Lung microvascular endothelial cell (primary cell): Measurements from ENCODE around the gene TRA2B. TPM values are rescaled to one million over a fixed set of nuclear protein-coding genes. Genes with fewer than 3 reads are reported as not detected.
"Not testable (repeated sequence)": the region's sequence is repeated elsewhere in the genome, so short reads cannot be mapped to it uniquely, and the experiment has no call there.

Experiments used
- DNase-seq, 2 donors: peaks; one replicate each; pipeline versions ENCODE4 v3.0.0 to v3.0.0-alpha.2; 2010; ENCODE audit warnings: low read depth in 2 of 2
- total RNA-seq: library from RNA; depleted of rRNA; stranded (reverse); fragments of >200 nt; gene quantifications from 2 replicates; pipeline ENCODE4 v1.2.1, GENCODE V29; 2014

TRA2B gene
- total RNA-seq, 1 donor from 2014 or later, result 121 TPM

GRCh38 chr3:185928496-185928895 lies 9.3 kb downstream of the TRA2B start:
- DNase-seq, result no peak

DNA sequence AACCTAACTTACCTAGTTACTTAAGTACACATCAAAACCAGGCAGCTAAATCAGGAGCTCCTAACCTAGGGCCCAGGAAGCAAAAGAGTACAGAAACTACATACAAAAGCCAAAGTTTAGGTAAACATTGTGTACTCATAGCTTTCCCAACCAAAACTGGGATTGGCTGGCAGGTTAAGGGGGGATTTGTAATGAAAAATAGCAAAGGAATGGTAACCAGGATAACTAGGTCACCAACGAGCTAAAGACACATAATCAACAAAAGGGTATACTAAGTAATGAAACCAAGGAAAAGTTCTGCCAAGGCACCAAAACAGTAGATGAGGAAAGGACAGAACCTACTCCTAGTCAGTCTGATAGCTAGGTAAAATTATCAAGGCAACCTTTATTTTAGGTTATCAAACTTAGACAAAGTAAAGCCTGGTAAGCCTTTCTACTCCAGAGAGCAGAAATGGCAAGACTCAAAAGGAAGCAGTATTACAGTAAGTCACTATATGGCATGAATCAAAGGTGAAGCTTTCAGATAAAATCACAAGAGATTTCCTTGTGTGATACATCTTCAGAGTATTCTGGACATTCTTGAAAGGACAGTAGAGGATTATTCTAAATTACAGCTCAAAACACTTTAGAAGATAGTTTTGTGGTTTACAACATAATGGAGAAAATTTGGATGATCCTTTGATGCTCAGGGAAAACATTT lies 10.2 kb downstream of the TRA2B start:
- no peak for DNase-seq

DNA sequence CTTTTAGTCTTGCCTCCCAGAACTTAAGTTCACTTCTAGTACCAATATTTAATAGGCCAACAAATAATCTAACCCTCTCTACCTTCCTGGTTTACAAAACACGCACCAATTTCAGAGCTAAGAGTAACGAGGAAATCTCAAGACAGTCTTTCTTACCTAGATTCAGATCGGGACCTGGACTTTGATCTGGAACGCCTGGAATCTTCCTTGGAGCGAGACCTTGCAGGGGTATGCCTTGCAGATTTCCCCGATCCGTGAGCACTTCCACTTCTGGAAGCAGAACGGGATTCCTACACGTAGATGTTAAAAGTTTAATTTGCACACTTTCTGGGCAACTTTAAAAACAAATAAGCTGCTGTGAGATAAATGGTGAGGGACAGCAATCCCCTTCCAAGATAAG lies 11.4 kb downstream of the TRA2B start:
- no peak for DNase-seq

- DNase-seq, result no peak
These were observed 12.5 kb downstream of the TRA2B start for GRCh38 chr3:185925353-185925752.

DNA sequence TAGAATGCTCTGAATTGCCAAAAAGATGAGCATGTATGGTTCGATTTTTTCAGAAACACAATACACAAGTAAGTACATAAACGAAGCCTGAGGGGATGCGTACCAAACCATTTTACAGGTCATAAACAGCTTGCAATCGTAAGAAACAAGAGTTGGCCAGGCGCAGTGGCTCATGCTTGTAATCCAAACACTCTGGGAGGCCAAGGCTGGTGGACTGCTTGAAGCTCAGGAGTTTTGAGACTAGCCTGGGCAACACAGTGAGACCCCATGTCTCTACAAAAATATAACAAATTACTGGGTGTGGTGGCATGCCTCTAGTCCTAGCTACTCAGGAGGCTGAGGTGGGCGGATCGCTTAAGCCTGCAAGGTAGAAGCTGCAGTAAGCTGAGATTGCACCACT lies 13.4 kb downstream of the TRA2B start:
- no peak for DNase-seq

DNA sequence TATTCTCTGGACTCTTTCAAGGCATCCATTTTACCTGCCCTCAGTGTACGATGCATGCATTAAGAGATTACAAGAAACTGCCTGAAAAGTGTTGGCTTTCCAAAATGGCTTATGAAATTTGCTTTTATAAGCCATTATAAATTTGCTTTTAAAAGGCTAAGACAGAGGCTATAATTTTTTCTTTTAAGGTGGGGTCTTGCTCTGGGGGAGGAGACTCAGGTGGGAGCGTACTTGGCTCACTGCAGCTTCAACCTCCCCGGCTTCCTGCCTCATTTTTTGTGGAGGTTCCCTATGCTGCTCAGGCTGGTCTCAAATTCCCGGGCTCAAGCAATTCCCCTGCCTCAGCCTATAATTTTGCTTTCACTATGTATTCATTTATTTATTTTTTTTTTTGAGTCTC lies 17.6 kb downstream of the TRA2B start:
- DNase-seq, result no peak

GRCh38 chr3:185916042-185916833 lies 21.6 kb downstream of the TRA2B start:
- no peak for DNase-seq

DNA sequence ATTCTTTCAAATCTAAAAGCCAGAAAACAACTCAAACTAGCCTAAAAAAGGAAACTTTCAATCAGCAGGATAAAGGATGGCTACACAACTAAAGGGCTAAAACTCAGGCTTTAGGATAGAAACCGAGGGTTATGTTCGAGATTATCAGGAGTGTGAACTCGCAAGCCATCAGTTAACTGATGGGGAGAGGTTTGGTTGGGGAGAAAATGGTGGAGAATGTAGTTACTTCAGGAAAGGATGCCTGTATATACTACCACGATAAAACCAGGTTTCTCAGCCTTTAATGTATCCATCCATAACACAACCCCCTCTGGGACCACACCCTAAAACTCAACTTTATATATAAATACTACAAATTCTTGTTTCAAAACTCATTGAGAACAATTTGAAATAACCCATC lies 22.2 kb downstream of the TRA2B start:
- no peak for DNase-seq

DNA sequence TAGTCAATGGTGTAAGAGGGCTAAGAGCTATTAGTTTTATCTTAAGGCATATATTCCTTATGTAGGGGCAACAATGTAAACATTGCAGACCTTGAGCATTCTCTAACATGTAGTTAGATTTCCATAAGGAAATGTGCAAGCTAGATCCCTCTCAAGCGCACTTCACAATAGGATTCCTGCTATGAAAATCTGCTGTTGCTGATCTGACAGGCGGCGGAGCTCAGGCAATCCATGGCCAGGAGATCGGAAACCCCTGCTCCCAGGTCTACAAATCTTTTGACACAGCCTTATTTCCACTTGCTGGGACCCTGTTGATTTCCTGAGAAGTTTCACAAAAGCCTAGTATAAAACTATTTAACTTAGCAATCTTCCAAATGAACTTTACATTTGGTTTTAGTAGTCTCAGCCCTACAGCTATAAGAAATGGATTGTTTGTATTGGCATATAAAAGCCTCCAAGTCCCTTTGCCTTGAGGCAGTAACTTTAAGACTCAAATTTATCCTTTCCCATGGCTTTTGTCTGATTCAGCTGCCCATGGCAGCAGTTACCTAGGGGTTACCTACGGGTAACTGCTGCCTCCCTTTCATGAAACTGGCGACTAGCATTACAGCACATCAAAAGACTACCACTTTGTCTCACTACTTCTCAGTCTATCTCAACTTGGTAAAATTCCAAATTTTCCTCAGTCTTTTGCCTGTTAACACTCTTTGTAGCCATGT lies 22.7 kb downstream of the TRA2B start:
- no peak for DNase-seq

DNA sequence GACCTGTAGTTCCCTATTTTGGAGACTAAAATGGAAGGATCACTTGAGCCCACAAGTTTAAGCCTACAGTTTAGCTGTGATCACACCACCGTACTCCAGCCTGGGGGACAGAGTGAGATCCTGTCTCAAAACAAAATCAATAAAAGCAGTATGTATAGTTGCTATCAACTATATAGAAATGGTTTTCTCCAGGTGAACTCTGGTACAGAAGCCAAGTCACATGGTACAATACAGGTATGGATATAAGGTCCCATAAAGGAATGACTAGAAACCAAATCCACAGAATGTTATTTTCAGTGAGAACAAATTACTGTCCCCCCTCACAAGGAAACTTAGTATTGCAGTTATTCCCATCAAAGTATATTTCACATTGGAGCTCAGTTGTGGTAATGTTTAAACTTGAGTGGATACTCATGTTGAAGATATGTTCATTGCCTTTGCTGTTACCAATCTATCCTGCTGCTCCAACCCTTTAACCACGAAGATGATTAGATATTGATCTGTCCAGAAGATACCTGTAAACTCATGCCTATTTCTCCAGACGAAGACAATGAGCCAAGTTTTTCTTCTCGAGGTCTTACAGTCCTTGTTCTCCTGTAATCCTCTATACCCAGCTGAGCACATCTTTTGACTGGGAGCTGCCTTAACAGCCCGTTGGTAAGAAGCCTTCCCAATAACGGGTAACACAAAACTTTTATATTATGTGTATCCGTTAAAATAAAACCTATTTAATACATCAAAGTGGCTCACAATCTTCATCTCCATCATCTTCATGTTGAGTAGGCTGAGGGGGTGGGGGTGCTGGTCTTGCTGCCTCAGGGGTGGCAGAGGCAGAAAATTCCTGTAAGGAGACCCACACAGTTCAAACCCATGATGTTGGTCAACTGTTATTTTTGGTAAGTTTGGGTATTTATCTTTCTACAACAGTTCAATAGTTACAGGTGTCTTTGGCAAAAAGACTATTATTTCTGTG lies 24.6 kb downstream of the TRA2B start:
- no peak for DNase-seq

- no peak for DNase-seq
These were observed 25.3 kb downstream of the TRA2B start for GRCh38 chr3:185912512-185912911.

DNA sequence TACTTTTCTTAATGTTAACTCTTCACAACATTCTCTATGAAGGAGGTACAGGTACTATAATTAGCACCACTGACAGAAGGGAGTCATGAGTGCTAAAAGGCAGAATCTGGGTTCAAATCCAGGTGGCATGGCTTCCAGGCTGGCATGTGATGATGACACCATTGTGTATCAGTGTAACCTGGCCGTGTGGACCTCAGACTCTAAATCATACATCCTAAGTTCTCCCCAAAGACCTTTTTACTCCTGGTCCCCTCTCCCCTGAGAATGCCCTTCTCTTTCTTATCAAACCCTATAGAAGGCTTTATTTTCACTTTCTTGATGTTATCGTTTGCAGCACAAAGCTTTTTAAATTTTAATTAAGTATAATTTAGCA lies 26.8 kb downstream of the TRA2B start:
- not testable (repeated sequence) for DNase-seq

GRCh38 chr3:185910322-185911075 lies 27.3 kb downstream of the TRA2B start:
- not testable (repeated sequence) for DNase-seq

- DNase-seq, result not testable (repeated sequence)
These were observed 27.9 kb downstream of the TRA2B start for GRCh38 chr3:185909913-185910312.

GRCh38 chr3:185900228-185900627 lies 37.6 kb downstream of the TRA2B start:
- DNase-seq, result peak; percentile 67 to 95

GRCh38 chr3:185896636-185897035 lies 41.2 kb downstream of the TRA2B start:
- DNase-seq, result no peak

GRCh38 chr3:185887066-185887465 lies 50.7 kb downstream of the TRA2B start:
- no peak for DNase-seq

GRCh38 chr3:185884641-185885040 lies 53.2 kb downstream of the TRA2B start:
- DNase-seq, result no peak

GRCh38 chr3:185881926-185882325 lies 55.9 kb downstream of the TRA2B start:
- DNase-seq, result no peak

DNA sequence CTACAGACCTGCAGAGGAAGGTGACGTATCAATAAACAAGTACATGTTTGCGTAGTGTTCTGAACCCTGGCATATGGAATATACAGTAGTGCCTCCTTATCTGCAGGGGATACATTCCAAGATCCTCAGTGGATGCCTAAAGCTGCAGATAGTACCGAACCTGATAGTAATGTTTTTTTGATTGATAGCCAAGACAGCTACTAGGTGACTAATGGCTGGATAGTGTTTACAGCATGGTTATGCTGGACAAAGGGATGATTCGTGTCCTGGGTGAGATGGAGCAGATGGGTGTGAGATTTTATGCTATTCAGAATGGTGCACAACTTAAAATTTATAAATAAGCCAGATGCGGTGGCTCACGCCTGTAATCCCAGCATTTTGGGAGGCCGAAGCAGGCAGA lies 57.2 kb downstream of the TRA2B start:
- DNase-seq, result no peak

- DNase-seq, result no peak
These were observed 58.9 kb downstream of the TRA2B start for GRCh38 chr3:185878920-185879319.
